ENCODE data around the gene AMFR. TPM values are rescaled to one million over a fixed set of nuclear protein-coding genes. Genes with fewer than 3 reads are reported as not detected.
A peak's percentile ranks its signal among the peaks of the same experiment; 100 is the strongest.

The AMFR gene
- polyA plus RNA-seq, 3 donors, result 141 to 145 (median 144) TPM

GRCh38 chr16:56356276-56357240 lies 68.8 kb downstream of the AMFR start:
- peak in 10 of 11 donors; percentile 72 to 87 (median 78) for DNase-seq (ENCODE audit: extremely low read depth in 1 of 11, low read depth in 9 of 11, low spot score in 4 of 11)

GRCh38 chr16:56355786-56356275 lies 69.5 kb downstream of the AMFR start:
- no peak for DNase-seq (ENCODE audit: extremely low read depth in 1 of 11, low read depth in 9 of 11, low spot score in 4 of 11)

- no peak for DNase-seq (ENCODE audit: extremely low read depth in 1 of 11, low read depth in 9 of 11, low spot score in 4 of 11)
These were observed 70.1 kb downstream of the AMFR start for GRCh38 chr16:56355221-56355620.

- no peak for DNase-seq (ENCODE audit: extremely low read depth in 1 of 11, low read depth in 9 of 11, low spot score in 4 of 11)
These were observed 70.6 kb downstream of the AMFR start for GRCh38 chr16:56354746-56355145.

- DNase-seq (ENCODE audit: extremely low read depth in 1 of 11, low read depth in 9 of 11, low spot score in 4 of 11), result no peak
These were observed 71.3 kb downstream of the AMFR start for GRCh38 chr16:56354016-56354415.

GRCh38 chr16:56353054-56353921 lies 72.1 kb downstream of the AMFR start:
- DNase-seq (ENCODE audit: extremely low read depth in 1 of 11, low read depth in 9 of 11, low spot score in 4 of 11), result no peak

- DNase-seq (ENCODE audit: extremely low read depth in 1 of 11, low read depth in 9 of 11, low spot score in 4 of 11), result no peak
These were observed 72.8 kb downstream of the AMFR start for GRCh38 chr16:56352351-56353053.

GRCh38 chr16:56351481-56351880 lies 73.9 kb downstream of the AMFR start:
- DNase-seq (ENCODE audit: extremely low read depth in 1 of 11, low read depth in 9 of 11, low spot score in 4 of 11), result no peak

GRCh38 chr16:56350491-56351405 lies 74.6 kb downstream of the AMFR start:
- no peak for DNase-seq (ENCODE audit: extremely low read depth in 1 of 11, low read depth in 9 of 11, low spot score in 4 of 11)

- DNase-seq (ENCODE audit: extremely low read depth in 1 of 11, low read depth in 9 of 11, low spot score in 4 of 11), result no peak
These were observed 75.6 kb downstream of the AMFR start for GRCh38 chr16:56349711-56350161.

GRCh38 chr16:56349086-56349415 lies 76.3 kb downstream of the AMFR start:
- DNase-seq (ENCODE audit: extremely low read depth in 1 of 11, low read depth in 9 of 11, low spot score in 4 of 11), result no peak

GRCh38 chr16:56348168-56349085 lies 76.9 kb downstream of the AMFR start:
- no peak for DNase-seq (ENCODE audit: extremely low read depth in 1 of 11, low read depth in 9 of 11, low spot score in 4 of 11)

- DNase-seq (ENCODE audit: extremely low read depth in 1 of 11, low read depth in 9 of 11, low spot score in 4 of 11), result no peak
These were observed 77.7 kb downstream of the AMFR start for GRCh38 chr16:56347670-56348069.

GRCh38 chr16:56347166-56347565 lies 78.2 kb downstream of the AMFR start:
- DNase-seq (ENCODE audit: extremely low read depth in 1 of 11, low read depth in 9 of 11, low spot score in 4 of 11), result no peak

GRCh38 chr16:56346131-56346890 lies 79.0 kb downstream of the AMFR start:
- DNase-seq (ENCODE audit: extremely low read depth in 1 of 11, low read depth in 9 of 11, low spot score in 4 of 11), result no peak

- no peak for DNase-seq (ENCODE audit: extremely low read depth in 1 of 11, low read depth in 9 of 11, low spot score in 4 of 11)
These were observed 79.8 kb downstream of the AMFR start for GRCh38 chr16:56345406-56346050.

Measured in renal cortex interstitium (tissue), 11 donors.